GM18858 (cell line): ENCODE measurements around the gene AP5S1.

ENCODE experiments used
- ATAC-seq: cut with Tn5 transposase; IDR thresholded peaks from one replicate; pipeline ENCODE4 v1.9.1; 2021; ENCODE audit not compliant: unreplicated experiment

The AP5S1 gene

GRCh38 chr20:3820048-3820900 lies at the start of gene AP5S1:
Gene AP5S1 (plus strand): TSS chr20:3820547. CDS start chr20:3822118, 1,571 bp downstream.
- ATAC-seq: peak; percentile 52

- ATAC-seq: no peak
These were observed 48.7 kb upstream of the AP5S1 start for GRCh38 chr20:3771552-3772058.

GRCh38 chr20:3775457-3776108 lies 44.8 kb upstream of the AP5S1 start:
- no peak for ATAC-seq

- no peak for ATAC-seq
These were observed 43.0 kb upstream of the AP5S1 start for GRCh38 chr20:3777381-3777715.

GRCh38 chr20:3777716-3778629 lies 42.4 kb upstream of the AP5S1 start:
- ATAC-seq: no peak

GRCh38 chr20:3778976-3779375 lies 41.4 kb upstream of the AP5S1 start:
- ATAC-seq: no peak

GRCh38 chr20:3781153-3781910 lies 39.0 kb upstream of the AP5S1 start, which contains the start of gene SPEF1:
Gene SPEF1 (minus strand): TSS chr20:3781448. CDS start chr20:3781287, 161 bp downstream.
- no peak for ATAC-seq

GRCh38 chr20:3782597-3782996 lies 37.8 kb upstream of the AP5S1 start:
- ATAC-seq: no peak

- ATAC-seq: no peak
These were observed 37.3 kb upstream of the AP5S1 start for GRCh38 chr20:3783068-3783489.

- no peak for ATAC-seq
These were observed 36.7 kb upstream of the AP5S1 start for GRCh38 chr20:3783511-3784195.

- ATAC-seq: no peak
These were observed 36.0 kb upstream of the AP5S1 start for GRCh38 chr20:3784216-3784853.

GRCh38 chr20:3784863-3785239 lies 35.5 kb upstream of the AP5S1 start:
- no peak for ATAC-seq

GRCh38 chr20:3785240-3786125 lies 34.9 kb upstream of the AP5S1 start:
- no peak for ATAC-seq

- ATAC-seq: no peak
These were observed 34.2 kb upstream of the AP5S1 start for GRCh38 chr20:3786126-3786484.

- peak; percentile 64 for ATAC-seq
These were observed 33.6 kb upstream of the AP5S1 start, which contains the start of gene CENPB for GRCh38 chr20:3786665-3787323. Gene CENPB (minus strand): TSS chr20:3786740. CDS start chr20:3786483, 257 bp downstream.

GRCh38 chr20:3787324-3788014 lies 32.9 kb upstream of the AP5S1 start:
- no peak for ATAC-seq

- no peak for ATAC-seq
These were observed 31.6 kb upstream of the AP5S1 start for GRCh38 chr20:3788685-3789155.
